Thyroid gland (tissue), 4 donors: ENCODE measurements around the gene OTOG.

ENCODE experiments used
- POLR2A ChIP-seq, 2 donors: fragments of 450-650 bp; IDR thresholded peaks; one replicate each; pipeline ENCODE4 v1.6.1; 2017; ENCODE audit warnings: antibody characterized with exemption in 2 of 2, mild to moderate bottlenecking in 2 of 2, moderate library complexity in 1 of 2
- TF ChIP-seq, protein P1 (sequence below), 6 experiments: fragments of 200-600 bp in 3 of 6; fragments of 450-650 bp in 3 of 6; sonication (generic) in 3 of 6; IDR thresholded peaks; one replicate each; pipeline ENCODE4 v1.5.1; 2016 to 2019; ENCODE audit warnings: antibody characterized with exemption in 6 of 6, mild to moderate bottlenecking in 2 of 6, inconsistent platforms in 1 of 6, moderate library complexity in 1 of 6

DNA sequence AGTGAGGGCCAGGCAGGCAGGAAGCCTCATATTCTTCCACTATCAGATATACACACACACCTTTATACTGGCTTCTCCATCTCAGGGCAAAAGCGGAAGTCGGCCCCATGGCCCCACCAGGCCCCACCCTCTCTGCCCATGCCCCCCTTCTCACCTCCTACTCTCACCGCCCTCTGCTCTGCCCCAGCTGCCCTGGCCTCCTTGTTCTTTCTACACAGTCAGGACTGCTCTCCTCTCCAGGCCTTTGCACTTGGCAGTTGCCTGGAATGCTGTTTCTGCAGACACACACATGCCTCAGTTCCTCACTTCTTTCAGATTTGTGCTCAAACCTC is 25.3 kb downstream of the OTOG start:
- TF ChIP-seq, protein P1, sequence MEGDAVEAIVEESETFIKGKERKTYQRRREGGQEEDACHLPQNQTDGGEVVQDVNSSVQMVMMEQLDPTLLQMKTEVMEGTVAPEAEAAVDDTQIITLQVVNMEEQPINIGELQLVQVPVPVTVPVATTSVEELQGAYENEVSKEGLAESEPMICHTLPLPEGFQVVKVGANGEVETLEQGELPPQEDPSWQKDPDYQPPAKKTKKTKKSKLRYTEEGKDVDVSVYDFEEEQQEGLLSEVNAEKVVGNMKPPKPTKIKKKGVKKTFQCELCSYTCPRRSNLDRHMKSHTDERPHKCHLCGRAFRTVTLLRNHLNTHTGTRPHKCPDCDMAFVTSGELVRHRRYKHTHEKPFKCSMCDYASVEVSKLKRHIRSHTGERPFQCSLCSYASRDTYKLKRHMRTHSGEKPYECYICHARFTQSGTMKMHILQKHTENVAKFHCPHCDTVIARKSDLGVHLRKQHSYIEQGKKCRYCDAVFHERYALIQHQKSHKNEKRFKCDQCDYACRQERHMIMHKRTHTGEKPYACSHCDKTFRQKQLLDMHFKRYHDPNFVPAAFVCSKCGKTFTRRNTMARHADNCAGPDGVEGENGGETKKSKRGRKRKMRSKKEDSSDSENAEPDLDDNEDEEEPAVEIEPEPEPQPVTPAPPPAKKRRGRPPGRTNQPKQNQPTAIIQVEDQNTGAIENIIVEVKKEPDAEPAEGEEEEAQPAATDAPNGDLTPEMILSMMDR (IDR thresholded peaks at IDR 0.05), result no peak
- TF ChIP-seq POLR2A (IDR thresholded peaks at IDR 0.05), result no peak
